ENCODE measurements around the gene MARVELD1.

MARVELD1 gene

DNA sequence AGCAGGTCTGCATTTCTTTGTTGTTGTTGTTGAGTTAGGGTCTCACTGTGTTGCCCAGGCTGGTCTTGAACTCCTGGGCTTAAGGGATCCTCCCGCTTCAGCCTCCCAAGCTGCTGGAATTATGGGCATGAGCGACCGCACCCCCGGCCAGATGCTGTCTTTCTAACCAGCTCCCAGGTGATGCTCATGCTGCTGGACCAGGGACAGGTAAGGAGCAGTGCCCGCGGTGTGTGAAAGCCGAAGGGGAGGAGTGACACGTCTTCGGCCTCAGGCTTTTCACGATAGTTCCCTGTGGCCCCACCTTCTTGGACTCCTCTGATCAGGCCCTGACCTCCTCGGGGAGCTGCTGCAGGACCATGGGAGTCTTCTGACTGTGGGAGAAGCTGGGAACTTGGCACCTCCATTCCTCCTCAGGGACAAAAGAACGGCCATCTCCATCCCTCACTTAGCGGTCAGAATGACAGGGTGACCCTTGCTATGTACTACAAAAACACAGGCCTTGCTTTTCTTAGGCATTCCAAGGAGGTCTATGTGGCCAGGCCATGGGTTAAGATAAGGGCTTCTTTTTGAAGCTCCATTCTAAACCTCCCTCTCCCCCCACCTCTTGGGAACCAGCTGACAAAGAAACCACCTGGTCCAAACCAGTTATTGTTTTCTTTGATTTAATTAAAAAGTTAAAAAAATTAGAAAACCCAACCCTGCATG, 52.7 kb downstream of the MARVELD1 start:
- Mint-ChIP-seq H3K27me3 (peaks cover 13% of the 10 kb centered on the region), H3K4me3 (no peak overlapping the region), H3K27ac (no peak overlapping the region), H3K4me1 (ENCODE audit: low read depth) (peaks cover 15% of the 10 kb centered on the region), H3K9me3 (no peaks in the 10 kb centered on the region), H3K36me3 (ENCODE audit: low read depth) (peaks cover 9% of the 10 kb centered on the region)

DNA sequence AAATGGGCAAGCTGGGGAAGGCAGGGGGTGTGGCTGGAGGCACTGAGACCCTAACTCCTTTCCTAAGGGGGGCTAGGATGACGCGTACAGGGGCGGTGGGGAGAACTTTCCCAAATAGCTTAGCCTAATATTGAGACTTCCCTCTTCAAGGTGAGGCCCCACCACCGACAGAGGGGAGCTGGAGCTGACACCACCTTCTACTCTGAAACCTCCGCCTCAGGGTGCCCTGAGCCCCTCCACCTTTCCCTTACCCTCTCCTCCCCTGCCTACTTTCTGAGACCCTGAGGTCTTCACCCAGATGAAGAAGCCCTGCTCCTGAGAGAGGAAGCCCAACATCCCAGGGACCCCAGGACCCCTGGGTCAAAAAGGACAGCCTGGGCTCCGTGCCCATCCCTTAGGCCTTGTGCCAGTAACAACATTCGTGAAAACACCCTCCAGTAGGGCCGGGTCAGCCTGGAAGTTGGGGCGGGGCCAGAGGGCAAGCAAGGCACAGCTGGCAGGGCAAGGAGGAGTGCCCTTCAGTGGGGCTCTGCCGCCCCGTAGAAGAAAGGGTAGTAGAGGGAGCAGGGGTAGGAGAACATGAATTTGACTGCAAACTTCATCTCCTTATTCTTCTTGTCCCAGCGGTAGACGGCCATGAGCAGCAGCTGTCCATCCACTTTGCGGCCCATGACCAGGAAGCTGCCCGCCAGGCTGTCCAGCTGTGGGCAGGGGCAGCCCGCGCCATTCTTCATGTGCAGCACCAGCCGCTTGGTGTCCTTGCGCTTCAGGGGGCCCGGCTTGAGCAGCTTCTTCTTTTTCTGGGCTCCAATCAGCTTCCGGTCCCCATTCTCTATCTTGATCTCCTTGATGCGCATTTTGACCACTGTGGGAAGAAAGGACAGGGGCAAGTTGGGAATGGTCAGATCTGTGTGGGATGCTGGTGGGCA, 53.7 kb downstream of the MARVELD1 start:
- Mint-ChIP-seq H3K4me1 (ENCODE audit: low read depth) (peaks cover 20% of the 10 kb centered on the region), H3K9me3 (no peaks in the 10 kb centered on the region), H3K27me3 (peaks cover 19% of the 10 kb centered on the region), H3K4me3 (no peak overlapping the region), H3K27ac (no peak overlapping the region), H3K36me3 (ENCODE audit: low read depth) (peaks cover 4% of the 10 kb centered on the region)
